Endometrial microvascular endothelial cells (primary cell): Measurements from ENCODE around the gene CCDC192. TPM values are rescaled to one million over a fixed set of nuclear protein-coding genes. Genes with fewer than 3 reads are reported as not detected.

ENCODE experiments used
- in situ Hi-C: cut with HindIII; loops from 2 replicates; pipeline ENCODE4 v1.10.0; 2017; ENCODE audit warnings: low sequenced_read_pairs, low pct_unique_long_range_greater_than_20kb; ENCODE audit errors: inconsistent ontology term
- total RNA-seq: library from RNA; depleted of rRNA; stranded (reverse); fragments of >200 nt; gene quantifications from one replicate; pipeline ENCODE4 v1.2.3, GENCODE V29; 2015; ENCODE audit errors: inconsistent ontology term

The CCDC192 gene
- total RNA-seq, 1 donor from 2014 or later: not detected

GRCh38 chr5:127893232-127893631 lies 190.0 kb downstream of the CCDC192 start:
- in situ Hi-C loops: no loop called here

- in situ Hi-C loops: no loop called here
Observed at GRCh38 chr5:127894461-127894860, 191.3 kb downstream of the CCDC192 start.

GRCh38 chr5:127898551-127899213 lies 195.5 kb downstream of the CCDC192 start:
- in situ Hi-C loops: no loop called here

GRCh38 chr5:127899214-127899610 lies 196.0 kb downstream of the CCDC192 start:
- in situ Hi-C loops: no loop called here

GRCh38 chr5:127906562-127907204 lies 203.5 kb downstream of the CCDC192 start:
- in situ Hi-C loops: no loop called here

- in situ Hi-C loops: no loop called here
Observed at GRCh38 chr5:127907907-127908306, 204.7 kb downstream of the CCDC192 start.

- in situ Hi-C loops: no loop called here
Observed at GRCh38 chr5:127909066-127909465, 205.9 kb downstream of the CCDC192 start.

- in situ Hi-C loops: no loop called here
Observed at GRCh38 chr5:127909821-127910220, 206.6 kb downstream of the CCDC192 start.

- in situ Hi-C loops: no loop called here
Observed at GRCh38 chr5:127910307-127910956, 207.2 kb downstream of the CCDC192 start.

GRCh38 chr5:127911619-127912018 lies 208.4 kb downstream of the CCDC192 start:
- in situ Hi-C loops: no loop called here

- in situ Hi-C loops: no loop called here
Observed at GRCh38 chr5:127912411-127912810, 209.2 kb downstream of the CCDC192 start.

GRCh38 chr5:127916885-127917573 lies 213.8 kb downstream of the CCDC192 start:
- in situ Hi-C loops: no loop called here

- in situ Hi-C loops: no loop called here
Observed at GRCh38 chr5:127919006-127919796, 216.0 kb downstream of the CCDC192 start.

GRCh38 chr5:127919818-127920217 lies 216.6 kb downstream of the CCDC192 start:
- in situ Hi-C loops: no loop called here

- in situ Hi-C loops: no loop called here
Observed at GRCh38 chr5:127920936-127921335, 217.7 kb downstream of the CCDC192 start.

GRCh38 chr5:127922603-127923002 lies 219.4 kb downstream of the CCDC192 start:
- in situ Hi-C loops: no loop called here

GRCh38 chr5:127923804-127924570 lies 220.8 kb downstream of the CCDC192 start:
- in situ Hi-C loops: no loop called here

- in situ Hi-C loops: no loop called here
Observed at GRCh38 chr5:127924606-127925005, 221.4 kb downstream of the CCDC192 start.
